H1 (cell line): ENCODE results near the gene IQCK. TPM values are rescaled to one million over a fixed set of nuclear protein-coding genes. Genes with fewer than 3 reads are reported as not detected.

Source experiments
- CTCF ChIA-PET: fragments of 300-600 bp; sonication (Branson Sonifier 250); formaldehyde crosslinking; loops from one replicate; lab custom pipeline; 2021; ENCODE audit not compliant: partially characterized antibody; lab: Charles Lee
- POLR2A ChIA-PET: fragments of 300-600 bp; sonication (Branson Sonifier 250); formaldehyde crosslinking; loops from one replicate; lab custom pipeline; 2021; ENCODE audit warnings: inconsistent platforms; ENCODE audit not compliant: partially characterized antibody; lab: Charles Lee
- DNase-seq, 2 experiments: peaks; one replicate each; pipeline versions ENCODE4 v3.0.0 to v3.0.0-alpha.2; 2010 to 2022; ENCODE audit warnings: low spot score in 2 of 2, low read depth in 1 of 2, mixed read lengths in 1 of 2
- FAIRE-seq: peaks from 2 replicates; lab custom pipeline; 2011; peaks lifted over from hg19 to GRCh38; lab: Jason Lieb, UNC
- H2AFZ ChIP-seq: 2 replicates; pipeline ENCODE4 v1.8.1; 2012; ENCODE audit warnings: low read length, inconsistent platforms
- H2AK5ac ChIP-seq: 2 replicates; pipeline ENCODE4 v1.6.1; 2013; ENCODE audit warnings: low read depth, low read length
- H2BK120ac ChIP-seq: replicated peaks from 2 replicates; pipeline ENCODE3; 2013; ENCODE audit warnings: low read depth, low read length, inconsistent platforms
- H2BK12ac ChIP-seq: 2 replicates; pipeline ENCODE4 v1.6.1; 2013; ENCODE audit warnings: low read depth, low read length
- H2BK15ac ChIP-seq: 2 replicates; pipeline ENCODE4 v1.6.1; 2013; ENCODE audit warnings: low read length
- H2BK20ac ChIP-seq: 2 replicates; pipeline ENCODE4 v1.6.1; 2013; ENCODE audit warnings: low read length
- H2BK5ac ChIP-seq: 2 replicates; pipeline ENCODE4 v1.6.1; 2013; ENCODE audit warnings: low read depth, low read length
- H3K14ac ChIP-seq: 2 replicates; pipeline ENCODE4 v1.6.1; 2013; ENCODE audit warnings: inconsistent platforms; ENCODE audit not compliant: insufficient read length
- H3K18ac ChIP-seq: 2 replicates; pipeline ENCODE4 v1.6.1; 2013; ENCODE audit warnings: low read length; ENCODE audit errors: extremely low read depth
- H3K23ac ChIP-seq: 2 replicates; pipeline ENCODE4 v1.6.1; 2013; ENCODE audit warnings: inconsistent platforms; ENCODE audit not compliant: insufficient read length
- H3K23me2 ChIP-seq: 2 replicates; pipeline ENCODE4 v1.6.1; 2013; ENCODE audit warnings: low read depth, low read length
- H3K27ac ChIP-seq: 2 replicates; pipeline ENCODE4 v1.6.1; 2011; ENCODE audit warnings: low read depth, low read length, inconsistent platforms
- H3K27me3 ChIP-seq, 4 experiments: replicated peaks in 1 of 4; 1 replicate in 1 of 4; 2 replicates in 3 of 4; pipeline versions ENCODE4 v1.6.1 to v1.8.1; 2011 to 2013; ENCODE audit warnings: low read length in 3 of 4, mild to moderate bottlenecking in 3 of 4, inconsistent platforms in 2 of 4, mixed read lengths in 2 of 4, moderate library complexity in 1 of 4; ENCODE audit not compliant: control insufficient read depth in 3 of 4, insufficient read depth in 3 of 4; ENCODE audit errors: extremely low read depth in 1 of 4
- H3K36me3 ChIP-seq, 4 experiments: 2 replicates each; pipeline versions ENCODE4 v1.6.1 to v1.8.1; 2011 to 2013; ENCODE audit warnings: mild to moderate bottlenecking in 4 of 4, low read length in 3 of 4, moderate library complexity in 2 of 4, control low read depth in 1 of 4, inconsistent platforms in 1 of 4; ENCODE audit not compliant: insufficient read depth in 4 of 4, control insufficient read depth in 2 of 4
- H3K4ac ChIP-seq: replicated peaks from 2 replicates; pipeline ENCODE3; 2013; ENCODE audit warnings: low read length, low read depth, mixed read lengths, inconsistent platforms; ENCODE audit not compliant: insufficient read length
- H3K4me1 ChIP-seq, 4 experiments: replicated peaks in 1 of 4; 1 replicate in 1 of 4; 2 replicates in 3 of 4; pipeline versions ENCODE4 v1.6.1 to v1.8.1; 2011 to 2013; ENCODE audit warnings: low read length in 3 of 4, inconsistent platforms in 2 of 4, mixed read lengths in 1 of 4; ENCODE audit not compliant: insufficient read depth in 4 of 4, control insufficient read depth in 3 of 4
- H3K4me2 ChIP-seq, 2 experiments: 2 replicates each; pipeline versions ENCODE4 v1.6.1 to v1.8.1; 2011 to 2013; ENCODE audit warnings: low read depth in 2 of 2, low read length in 2 of 2, control low read depth in 1 of 2, inconsistent platforms in 1 of 2, mild to moderate bottlenecking in 1 of 2; ENCODE audit not compliant: insufficient read depth in 1 of 2
- H3K4me3 ChIP-seq, 4 experiments: fragments of 200-600, 300-600 bp in 1 of 4; sonication (generic), shearing (Covaris generic), sonication (Bioruptor Twin) in 1 of 4; 2 replicates each; pipeline versions ENCODE4 v1.5.1 to v1.8.1; 2011 to 2016; ENCODE audit warnings: low read length in 4 of 4, low read depth in 3 of 4, control low read depth in 2 of 4, inconsistent platforms in 2 of 4, mild to moderate bottlenecking in 2 of 4, mixed read lengths in 1 of 4, moderate library complexity in 1 of 4; ENCODE audit not compliant: insufficient read depth in 2 of 4; ENCODE audit errors: extremely low read depth in 1 of 4
- H3K56ac ChIP-seq: replicated peaks from 2 replicates; pipeline ENCODE3; 2013; ENCODE audit warnings: low read depth, mild to moderate bottlenecking, mixed read lengths, low read length, inconsistent platforms; ENCODE audit not compliant: insufficient read length
- H3K79me1 ChIP-seq: 2 replicates; pipeline ENCODE4 v1.6.1; 2013; ENCODE audit warnings: low read depth, low read length, control low read depth
- H3K79me2 ChIP-seq, 2 experiments: 2 replicates each; pipeline versions ENCODE4 v1.6.1 to v1.8.1; 2012 to 2013; ENCODE audit warnings: low read length in 2 of 2, mild to moderate bottlenecking in 2 of 2, inconsistent platforms in 1 of 2; ENCODE audit not compliant: insufficient read depth in 2 of 2, control insufficient read depth in 1 of 2
- H3K9ac ChIP-seq, 4 experiments: replicated peaks in 1 of 4; 1 replicate in 1 of 4; 2 replicates in 3 of 4; pipeline versions ENCODE4 v1.6.1 to v1.8.1; 2011 to 2013; ENCODE audit warnings: low read depth in 3 of 4, low read length in 3 of 4, control low read depth in 2 of 4, mild to moderate bottlenecking in 2 of 4, moderate library complexity in 2 of 4, inconsistent platforms in 1 of 4; ENCODE audit errors: extremely low read depth in 1 of 4
- H3K9me3 ChIP-seq, 2 experiments: 2 replicates each; pipeline versions ENCODE4 v1.6.1 to v1.8.1; 2012 to 2013; ENCODE audit warnings: mild to moderate bottlenecking in 2 of 2, moderate library complexity in 2 of 2, control low read depth in 1 of 2, inconsistent platforms in 1 of 2, low read depth in 1 of 2, low read length in 1 of 2, mixed read lengths in 1 of 2; ENCODE audit not compliant: insufficient read depth in 2 of 2
- H4K20me1 ChIP-seq, 2 experiments: replicated peaks in 1 of 2; 2 replicates each; pipeline versions ENCODE3 to v1.8.1; 2011 to 2013; ENCODE audit warnings: inconsistent platforms in 2 of 2, low read length in 2 of 2, mild to moderate bottlenecking in 1 of 2; ENCODE audit not compliant: insufficient read depth in 2 of 2, control insufficient read depth in 1 of 2
- H4K5ac ChIP-seq: 2 replicates; pipeline ENCODE4 v1.6.1; 2013; ENCODE audit warnings: low read length, low read depth, mixed read lengths, inconsistent platforms; ENCODE audit not compliant: insufficient read length
- H4K8ac ChIP-seq: 2 replicates; pipeline ENCODE4 v1.8.0; 2013; ENCODE audit warnings: mild to moderate bottlenecking, moderate library complexity, low read length, inconsistent platforms; ENCODE audit not compliant: insufficient read depth; ENCODE audit errors: extremely low read depth
- H4K91ac ChIP-seq: replicated peaks from 2 replicates; pipeline ENCODE3; 2013; ENCODE audit warnings: low read length, mixed read lengths, inconsistent platforms; ENCODE audit not compliant: insufficient read length
- BACH1 ChIP-seq: IDR thresholded peaks from 2 replicates; pipeline ENCODE4 v1.6.1; 2012; ENCODE audit warnings: low read length, improper control_type of control experiment
- EP300 ChIP-seq, 2 experiments: IDR thresholded peaks; 1 replicate in 1 of 2; 2 replicates in 1 of 2; pipeline ENCODE4 v1.6.1; 2011 to 2012; ENCODE audit warnings: low read depth in 2 of 2, low read length in 2 of 2, mild to moderate bottlenecking in 2 of 2, borderline replicate concordance in 1 of 2, inconsistent platforms in 1 of 2, moderate library complexity in 1 of 2
- GABPA ChIP-seq: IDR thresholded peaks from 2 replicates; pipeline ENCODE4 v1.6.1; 2011; ENCODE audit warnings: mild to moderate bottlenecking, low read length, moderate library complexity, borderline replicate concordance; ENCODE audit not compliant: insufficient read depth
- GTF2F1 ChIP-seq: IDR thresholded peaks from 2 replicates; pipeline ENCODE4 v1.6.1; 2012; ENCODE audit warnings: low read depth, low read length, improper control_type of control experiment, borderline replicate concordance
- PHF8 ChIP-seq: fragments of 200-600 bp; sonication (generic); conservative IDR thresholded peaks from 2 replicates; pipeline ENCODE4 v1.7.1; 2012; ENCODE audit warnings: low read depth, mild to moderate bottlenecking, inconsistent platforms, low read length, moderate library complexity
- POU5F1 ChIP-seq: IDR thresholded peaks from 2 replicates; pipeline ENCODE4 v1.6.1; 2011; ENCODE audit warnings: low read depth, mild to moderate bottlenecking, low read length, moderate library complexity
- RAD21 ChIP-seq, 2 experiments: IDR thresholded peaks in 1 of 2; conservative IDR thresholded peaks in 1 of 2; 2 replicates each; pipeline ENCODE4 v1.6.1; 2011; ENCODE audit warnings: low read depth in 2 of 2, low read length in 2 of 2, improper control_type of control experiment in 1 of 2, inconsistent platforms in 1 of 2, mild to moderate bottlenecking in 1 of 2, moderate library complexity in 1 of 2
- RBBP5 ChIP-seq: IDR thresholded peaks from 2 replicates; pipeline ENCODE4 v1.7.1; 2012; ENCODE audit warnings: low read depth, mild to moderate bottlenecking, inconsistent platforms, low read length, moderate library complexity, borderline replicate concordance
- RFX5 ChIP-seq: IDR thresholded peaks from 2 replicates; pipeline ENCODE4 v1.6.1; 2011; ENCODE audit warnings: low read depth, low read length, improper control_type of control experiment, borderline replicate concordance
- SAP30 ChIP-seq: fragments of 300-600 bp; sonication (generic); IDR thresholded peaks from 2 replicates; pipeline ENCODE4 v1.7.1; 2012; ENCODE audit warnings: low read length, moderate library complexity, mild to moderate bottlenecking, inconsistent platforms; ENCODE audit not compliant: insufficient read depth, insufficient replicate concordance
- SUZ12 ChIP-seq: fragments of 200-600 bp; sonication (generic); IDR thresholded peaks from 2 replicates; pipeline ENCODE4 v1.6.1; 2012; ENCODE audit warnings: mild to moderate bottlenecking, inconsistent platforms, low read length, moderate library complexity, mixed read lengths
- TBP ChIP-seq: IDR thresholded peaks from 2 replicates; pipeline ENCODE4 v1.6.1; 2011; ENCODE audit warnings: low read depth, low read length, improper control_type of control experiment
- TCF12 ChIP-seq: IDR thresholded peaks from 2 replicates; pipeline ENCODE4 v1.6.1; 2011; ENCODE audit warnings: low read depth, mild to moderate bottlenecking, low read length
- WGBS, 2 experiments: shearing (Covaris generic) in 1 of 2; methylation state at CpG; one replicate each; pipeline versions ENCODE4 v1.1.6 to v1.1.7; 2013 to 2015; ENCODE audit warnings: low lambda C conversion rate in 2 of 2, mixed read lengths in 2 of 2, inconsistent platforms in 1 of 2, low coverage in 1 of 2, missing lambda C conversion rate in 1 of 2; ENCODE audit not compliant: insufficient replicate concordance in 2 of 2, insufficient coverage in 1 of 2, insufficient read length in 1 of 2; ENCODE audit errors: extremely low coverage in 1 of 2, missing lambda C conversion rate in 1 of 2; 5-methylcytosine and 5-hydroxymethylcytosine counted together
- polyA plus RNA-seq, 7 experiments: library from polyadenylated mRNA; depleted of rRNA in 3 of 7; stranded (reverse) in 5 of 7; unstranded in 2 of 7; fragments of >200 nt in 5 of 7; fragments of 200-250 nt in 2 of 7; gene quantifications; 1 replicate in 5 of 7; 2 replicates in 1 of 7; 4 replicates in 1 of 7; pipeline versions ENCODE4 v1.2.1 to v1.2.3, GENCODE V29; 2011 to 2013; ENCODE audit warnings: missing spikeins in 2 of 7, mixed read lengths in 2 of 7
- total RNA-seq: library from RNA; stranded (reverse); fragmentation: NEBNext Ultra II Directional; extraction: Animal tissue kit (Norgen Biotek cat#: 25700); gene quantifications from 2 replicates; pipeline ENCODE4 v1.2.1, GENCODE V29; 2021

IQCK gene
- total and polyA plus RNA-seq, 2 of the 8 experiments (the other 6 are each of a cell fraction or from before 2014, with no cell fraction given) = 6.2 to 9.3 TPM

DNA sequence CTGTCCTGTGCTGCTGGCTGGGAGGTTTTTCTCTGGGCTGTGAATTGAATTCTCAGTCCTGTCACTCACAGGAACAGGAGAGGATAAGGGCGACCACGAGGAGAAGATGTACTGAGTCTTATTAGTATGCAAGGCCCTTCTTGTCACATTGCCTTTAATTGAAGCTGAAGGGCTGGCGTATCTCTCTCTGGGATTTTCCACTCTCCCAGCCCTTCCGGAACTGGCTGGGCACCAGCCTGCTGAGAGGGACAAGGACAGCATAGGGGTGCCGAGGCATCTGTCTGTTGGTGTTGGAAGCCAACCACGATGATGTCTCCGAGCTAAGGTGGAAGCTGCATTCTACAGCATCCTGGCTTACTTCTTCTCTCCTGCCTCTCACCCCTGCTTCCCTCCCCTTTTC lies 133.4 kb downstream of the IQCK start:
- H2BK20ac ChIP-seq = no peak overlapping the region
- H2BK120ac ChIP-seq = no peak overlapping the region
- FAIRE-seq = no peak
- ChIA-PET CTCF (interaction anchor here (0.7 to 1.8 kb wide), 4 partner anchors 18 to 250 kb away, joined by 3 to 6 read pairs (median 3); partner anchors contain the start of gene GPRC5B), POLR2A (interaction anchor here (0.8 to 7.5 kb wide), 7 partner anchors 8 to 151 kb away, joined by 3 to 42 read pairs (median 5); partner anchors contain the start of gene GPRC5B)
- H4K8ac ChIP-seq = no peak overlapping the region
- no peaks in the 10 kb centered on the region for H4K20me1 ChIP-seq
- H3K79me2 ChIP-seq = no peaks in the 10 kb centered on the region
- no peak overlapping the region for H2AFZ ChIP-seq
- H3K23me2 ChIP-seq = no peaks in the 10 kb centered on the region
- H3K18ac ChIP-seq = peak overlapping the region; percentile 64; the same call in 1 of the 2 replicates
- H3K79me1 ChIP-seq = no peaks in the 10 kb centered on the region; the same call in 1 of the 2 replicates
- H3K9me3 ChIP-seq = no peaks in the 10 kb centered on the region
- H2BK15ac ChIP-seq = no peak overlapping the region
- H3K4me1 ChIP-seq = peaks cover 3 to 22% (median 19%) of the 10 kb centered on the region in 4 experiments; a peak in 6 of 7 replicates
- no peak overlapping the region for H4K5ac ChIP-seq
- WGBS, 2 experiments = 85% methylated on average over 7 of the region's 7 CpGs; no CpG with 5 or more reads in 1 of the 2 experiments
- H2AK5ac ChIP-seq = peak overlapping the region; percentile 70; the same call in 1 of the 2 replicates
- no peak overlapping the region for H3K23ac ChIP-seq
- H3K4me2 ChIP-seq = peak overlapping the region in 1 of 2 experiments; percentile 14; a peak in 1 of 4 replicates
- H3K4me3 ChIP-seq = no peak overlapping the region
- H3K27ac ChIP-seq = no peak overlapping the region
- peak overlapping the region; percentile 2 for H3K4ac ChIP-seq
- H3K14ac ChIP-seq = no peak overlapping the region
- no peak overlapping the region for H3K56ac ChIP-seq
- H2BK5ac ChIP-seq = peak overlapping the region; percentile 56; the same call in 1 of the 2 replicates
- DNase-seq = no peak
- no peaks in the 10 kb centered on the region for H3K27me3 ChIP-seq
- H4K91ac ChIP-seq = no peak overlapping the region
- peaks cover 2 to 10% (median 3%) of the 10 kb centered on the region in 4 experiments; a peak in 3 of 8 replicates for H3K36me3 ChIP-seq
- H3K9ac ChIP-seq = no peak overlapping the region
- no peak overlapping the region for H2BK12ac ChIP-seq
- TF ChIP-seq SAP30 (no peak), SUZ12 (no peak), TBP (no peak), RAD21 (IDR thresholded peaks at IDR 0.05 in 1 of 2, conservative IDR thresholded peaks at IDR 0.05 in 1 of 2; ENCODE audit: low read depth in 2 of 2, low read length in 2 of 2) (no peak), RFX5 (no peak), EP300 (IDR thresholded peaks at IDR 0.05; ENCODE audit: borderline replicate concordance in 1 of 2, low read depth in 2 of 2, low read length in 2 of 2) (no peak), TCF12 (no peak), GTF2F1 (no peak), BACH1 (no peak), POU5F1 (no peak), RBBP5 (no peak), GABPA (no peak), PHF8 (no peak)
